ENCODE results near the gene ARPC5. TPM values are rescaled to one million over a fixed set of nuclear protein-coding genes. Genes with fewer than 3 reads are reported as not detected.

ARPC5 gene
- total and polyA plus RNA-seq, 2 of the 8 experiments (the other 6 are each of a cell fraction or from before 2014, with no cell fraction given), result 24.0 to 60.8 TPM

GRCh38 chr1:183600634-183601033 lies 34.9 kb downstream of the ARPC5 start (continued):
- TF ChIP-seq CHD7 (IDR thresholded peaks at IDR 0.05; ENCODE audit: insufficient replicate concordance, low read length) (no peak), KDM4A (IDR thresholded peaks at IDR 0.05; ENCODE audit: low read depth, low read length, severe bottlenecking) (no peak), KDM5A (IDR thresholded peaks at IDR 0.05; ENCODE audit: low read length) (no peak), SP1 (IDR thresholded peaks at IDR 0.05; ENCODE audit: low read depth, low read length) (no peak), GABPA (IDR thresholded peaks at IDR 0.05; ENCODE audit: borderline replicate concordance, insufficient read depth, low read length) (no peak), EP300 (IDR thresholded peaks at IDR 0.05; ENCODE audit: borderline replicate concordance in 1 of 2, low read depth in 2 of 2, low read length in 2 of 2) (no peak), SP2 (IDR thresholded peaks at IDR 0.05; ENCODE audit: low read length) (no peak), GTF2F1 (IDR thresholded peaks at IDR 0.05; ENCODE audit: borderline replicate concordance, low read depth, low read length) (no peak), HDAC2 (IDR thresholded peaks at IDR 0.05; ENCODE audit: borderline replicate concordance in 1 of 2, low read depth in 2 of 2, low read length in 2 of 2) (no peak), RAD21 (IDR thresholded peaks at IDR 0.05 in 1 of 2, conservative IDR thresholded peaks at IDR 0.05 in 1 of 2; ENCODE audit: low read depth in 2 of 2, low read length in 2 of 2) (no peak), CBX5 (IDR thresholded peaks at IDR 0.05; ENCODE audit: low read depth, low read length) (no peak)
